DND-41 (cell line): Measurements from ENCODE around the gene CLIC1.

Experiments used
- EZH2 ChIP-seq: IDR thresholded peaks from 3 replicates; pipeline ENCODE4 v1.6.1; 2012; ENCODE audit warnings: borderline replicate concordance, low read depth, mild to moderate bottlenecking, moderate library complexity, low read length, inconsistent platforms; ENCODE audit not compliant: severe bottlenecking
- TF ChIP-seq, protein P1 (sequence below): IDR thresholded peaks from 2 replicates; pipeline ENCODE4 v1.5.1; 2012; ENCODE audit warnings: borderline replicate concordance, low read length, moderate library complexity, mild to moderate bottlenecking; ENCODE audit not compliant: poor library complexity, severe bottlenecking; ENCODE audit errors: extremely low read depth

DNA sequence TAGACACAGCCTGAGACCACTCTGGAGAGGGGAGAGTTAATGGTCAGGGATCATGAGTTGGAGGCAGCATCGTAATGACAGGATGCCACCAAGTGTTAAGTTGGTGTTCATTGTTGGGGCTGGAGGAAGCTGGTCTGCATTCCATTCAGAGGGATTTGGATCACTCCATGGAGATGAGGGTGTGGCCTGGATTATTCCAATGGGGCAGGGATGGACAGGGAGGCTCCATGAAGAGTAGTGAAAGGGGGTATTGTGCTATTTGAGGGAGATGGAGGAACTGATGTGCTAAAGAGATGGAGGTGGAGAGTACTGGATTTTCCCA lies 27.2 kb upstream of the CLIC1 start:
- TF ChIP-seq, protein P1, sequence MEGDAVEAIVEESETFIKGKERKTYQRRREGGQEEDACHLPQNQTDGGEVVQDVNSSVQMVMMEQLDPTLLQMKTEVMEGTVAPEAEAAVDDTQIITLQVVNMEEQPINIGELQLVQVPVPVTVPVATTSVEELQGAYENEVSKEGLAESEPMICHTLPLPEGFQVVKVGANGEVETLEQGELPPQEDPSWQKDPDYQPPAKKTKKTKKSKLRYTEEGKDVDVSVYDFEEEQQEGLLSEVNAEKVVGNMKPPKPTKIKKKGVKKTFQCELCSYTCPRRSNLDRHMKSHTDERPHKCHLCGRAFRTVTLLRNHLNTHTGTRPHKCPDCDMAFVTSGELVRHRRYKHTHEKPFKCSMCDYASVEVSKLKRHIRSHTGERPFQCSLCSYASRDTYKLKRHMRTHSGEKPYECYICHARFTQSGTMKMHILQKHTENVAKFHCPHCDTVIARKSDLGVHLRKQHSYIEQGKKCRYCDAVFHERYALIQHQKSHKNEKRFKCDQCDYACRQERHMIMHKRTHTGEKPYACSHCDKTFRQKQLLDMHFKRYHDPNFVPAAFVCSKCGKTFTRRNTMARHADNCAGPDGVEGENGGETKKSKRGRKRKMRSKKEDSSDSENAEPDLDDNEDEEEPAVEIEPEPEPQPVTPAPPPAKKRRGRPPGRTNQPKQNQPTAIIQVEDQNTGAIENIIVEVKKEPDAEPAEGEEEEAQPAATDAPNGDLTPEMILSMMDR, result no peak
- no peak for TF ChIP-seq EZH2
